Measurements from ENCODE around the gene DMRT1. TPM values are rescaled to one million over a fixed set of nuclear protein-coding genes. Genes with fewer than 3 reads are reported as not detected.
"Not testable (repeated sequence)": the region's sequence is repeated elsewhere in the genome, so short reads cannot be mapped to it uniquely, and the experiment has no call there.

Gene DMRT1
- polyA plus RNA-seq, 3 donors from 2014 or later = not detected

- H3K36me3 Mint-ChIP-seq = no peaks in the 10 kb centered on the region
- H3K9me3 Mint-ChIP-seq = peaks cover 0 to 3% (median 0%) of the 10 kb centered on the region in 6 donors
- peaks cover 25 to 36% of the 10 kb centered on the region in 2 donors for H3K4me1 Mint-ChIP-seq
- H3K27ac Mint-ChIP-seq = peak overlapping the region in 1 of 6 donors; percentile 68
- DNase-seq = no peak
- peaks cover 11 to 30% (median 16%) of the 10 kb centered on the region in 3 donors for H3K27me3 Mint-ChIP-seq (ENCODE audit: low read depth in 3 of 3)
- H3K4me3 Mint-ChIP-seq = peak overlapping the region in 1 of 5 donors; percentile 12
Observed at GRCh38 chr9:882416-882924, 41.0 kb downstream of the DMRT1 start.

GRCh38 chr9:883011-883410 lies 41.5 kb downstream of the DMRT1 start:
- Mint-ChIP-seq H3K27me3 (ENCODE audit: low read depth in 3 of 3) (peaks cover 11 to 28% (median 16%) of the 10 kb centered on the region in 3 donors), H3K9me3 (peaks cover 0 to 3% (median 0%) of the 10 kb centered on the region in 6 donors), H3K4me1 (peaks cover 25 to 36% of the 10 kb centered on the region in 2 donors), H3K36me3 (no peaks in the 10 kb centered on the region), H3K4me3 (no peak overlapping the region), H3K27ac (no peak overlapping the region)
- DNase-seq = no peak

DNA sequence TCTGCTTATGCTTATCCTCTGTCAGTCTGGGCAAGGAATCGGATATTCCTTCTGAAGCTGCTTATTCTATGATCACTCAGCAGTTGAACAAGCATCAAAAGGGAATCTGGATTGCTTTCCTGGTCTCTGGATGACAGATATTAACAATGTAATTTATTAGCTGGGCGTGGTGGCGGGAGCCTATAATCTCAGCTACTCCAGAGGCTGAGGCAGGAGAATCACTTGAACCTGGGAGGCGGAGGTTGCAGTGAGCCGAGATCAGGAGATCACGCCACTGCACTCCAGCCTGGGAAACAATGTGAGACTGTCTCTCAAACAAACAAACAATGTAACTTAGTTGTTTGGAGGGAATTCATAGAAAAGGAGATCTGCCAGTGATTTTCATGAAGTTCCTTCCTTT lies 45.4 kb downstream of the DMRT1 start:
- peaks cover 5 to 17% (median 15%) of the 10 kb centered on the region in 3 donors for H3K27me3 Mint-ChIP-seq (ENCODE audit: low read depth in 3 of 3)

DNA sequence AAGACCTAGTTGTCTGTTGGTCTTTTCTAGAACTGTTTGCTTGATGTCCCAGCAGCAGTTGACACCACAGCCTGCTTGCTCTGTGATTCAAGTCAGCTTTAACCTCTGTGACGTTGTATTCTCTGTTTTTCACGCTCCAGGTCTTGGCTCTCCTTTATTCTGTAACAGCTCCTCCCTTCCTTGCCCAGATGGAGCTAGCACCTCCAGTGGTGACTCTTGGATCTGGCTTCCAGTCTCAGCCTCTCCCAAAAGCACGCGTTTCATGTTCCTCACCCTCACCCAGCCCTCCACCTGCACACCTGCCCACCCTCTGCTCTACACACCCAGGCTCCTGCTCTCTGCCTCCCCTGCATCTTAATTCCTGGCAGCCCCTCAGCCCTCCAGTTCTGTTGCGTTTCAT lies 50.6 kb downstream of the DMRT1 start:
- peaks cover 9 to 10% of the 10 kb centered on the region in 2 donors for H3K4me1 Mint-ChIP-seq
- H3K27me3 Mint-ChIP-seq (ENCODE audit: low read depth in 3 of 3) = peaks cover 4 to 5% (median 4%) of the 10 kb centered on the region in 3 donors
- H3K4me3 Mint-ChIP-seq = no peak overlapping the region
- H3K27ac Mint-ChIP-seq = peak overlapping the region in 1 of 6 donors; percentile 0
- H3K9me3 Mint-ChIP-seq = no peaks in the 10 kb centered on the region
- DNase-seq = no peak
- no peaks in the 10 kb centered on the region for H3K36me3 Mint-ChIP-seq

More for the DNA sequence above, 45.4 kb downstream of the DMRT1 start:
- Mint-ChIP-seq H3K4me3 (no peak overlapping the region), H3K9me3 (peaks cover 0 to 2% (median 0%) of the 10 kb centered on the region in 6 donors), H3K4me1 (peaks cover under 1 to 7% of the 10 kb centered on the region in 2 donors), H3K27ac (no peak overlapping the region), H3K36me3 (no peaks in the 10 kb centered on the region)
- no peak for DNase-seq

GRCh38 chr9:893115-893514 lies 51.6 kb downstream of the DMRT1 start:
- H3K27ac Mint-ChIP-seq = no peak overlapping the region
- H3K27me3 Mint-ChIP-seq (ENCODE audit: low read depth in 3 of 3) = peaks cover 2 to 7% (median 3%) of the 10 kb centered on the region in 3 donors
- no peaks in the 10 kb centered on the region for H3K9me3 Mint-ChIP-seq
- H3K4me3 Mint-ChIP-seq = no peak overlapping the region
- DNase-seq = no peak
- peaks cover 9 to 10% of the 10 kb centered on the region in 2 donors for H3K4me1 Mint-ChIP-seq
- no peaks in the 10 kb centered on the region for H3K36me3 Mint-ChIP-seq

DNA sequence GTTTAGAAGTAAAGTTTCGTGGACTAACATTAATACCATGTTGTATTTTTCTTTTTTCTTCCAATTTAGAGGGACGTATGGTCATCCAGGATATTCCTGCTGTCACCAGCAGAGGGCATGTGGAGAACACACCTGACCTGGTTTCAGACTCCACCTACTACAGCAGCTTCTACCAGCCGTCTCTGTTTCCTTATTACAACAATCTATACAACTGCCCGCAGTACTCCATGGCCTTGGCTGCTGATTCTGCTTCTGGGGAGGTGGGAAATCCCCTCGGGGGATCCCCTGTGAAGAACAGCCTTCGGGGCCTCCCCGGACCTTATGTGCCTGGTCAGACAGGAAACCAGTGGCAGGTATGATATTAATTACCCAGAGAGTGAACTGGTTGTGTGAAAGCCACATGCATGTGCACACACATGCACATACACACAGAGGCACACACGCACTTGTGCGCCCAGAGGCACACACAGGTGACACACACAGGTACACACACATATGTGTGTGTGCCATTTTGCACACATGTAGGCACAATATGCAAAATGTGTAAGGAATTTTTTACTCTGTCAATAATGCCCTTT lies 52.4 kb downstream of the DMRT1 start:
- H3K9me3 Mint-ChIP-seq = no peaks in the 10 kb centered on the region
- H3K27me3 Mint-ChIP-seq (ENCODE audit: low read depth in 3 of 3) = peaks cover 7 to 8% (median 7%) of the 10 kb centered on the region in 3 donors
- peaks cover 9 to 10% of the 10 kb centered on the region in 2 donors for H3K4me1 Mint-ChIP-seq
- H3K4me3 Mint-ChIP-seq = peak overlapping the region in 3 of 5 donors; percentile 31 to 53 (median 46)
- H3K36me3 Mint-ChIP-seq = no peaks in the 10 kb centered on the region
- peak overlapping the region in 3 of 6 donors; percentile 41 to 83 (median 45) for H3K27ac Mint-ChIP-seq
- DNase-seq = peak; percentile 43 to 57 (median 49)

DNA sequence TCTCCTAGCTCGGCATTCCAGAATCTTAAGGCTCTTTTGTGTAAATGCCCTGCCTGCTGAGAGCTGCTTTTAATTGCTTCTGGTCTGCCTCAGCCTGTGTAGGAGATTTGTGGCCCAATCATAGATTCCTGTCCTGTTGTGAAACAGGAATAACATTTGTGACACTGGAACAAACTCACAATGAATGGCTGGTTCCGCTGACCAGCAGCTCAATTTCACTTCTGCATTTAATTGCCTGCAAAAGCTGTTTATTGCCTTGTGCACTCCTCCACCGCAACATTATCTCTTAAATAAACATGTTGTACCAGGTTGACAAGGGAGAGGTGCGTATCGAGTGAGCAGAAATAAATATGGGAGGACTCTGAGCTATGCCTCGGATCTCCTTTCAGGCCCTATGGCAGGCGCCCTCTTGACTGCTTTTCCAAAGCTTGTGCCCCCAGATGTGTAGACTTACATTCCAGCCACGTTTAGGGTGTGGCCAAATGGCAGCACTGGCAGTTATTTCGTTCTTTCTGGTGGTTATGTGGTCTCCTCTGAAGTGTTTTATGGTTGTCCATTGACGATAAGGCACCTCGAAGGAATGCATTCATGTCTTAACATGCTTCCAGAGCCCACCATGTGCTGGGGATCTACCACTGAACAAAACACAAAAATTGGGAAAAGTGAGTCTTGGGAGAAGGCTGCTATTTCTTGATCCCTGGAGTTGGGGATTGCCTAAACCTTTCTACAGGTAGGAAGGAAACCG lies 58.1 kb downstream of the DMRT1 start:
- Mint-ChIP-seq H3K4me3 (no peak overlapping the region), H3K4me1 (no peaks in the 10 kb centered on the region), H3K36me3 (no peaks in the 10 kb centered on the region), H3K27me3 (ENCODE audit: low read depth in 3 of 3) (peaks cover 5 to 16% (median 12%) of the 10 kb centered on the region in 3 donors), H3K27ac (no peak overlapping the region), H3K9me3 (no peaks in the 10 kb centered on the region)
- DNase-seq = no peak

- Mint-ChIP-seq H3K9me3 (no peaks in the 10 kb centered on the region), H3K4me1 (no peaks in the 10 kb centered on the region), H3K27me3 (ENCODE audit: low read depth in 3 of 3) (peaks cover 5 to 26% (median 11%) of the 10 kb centered on the region in 3 donors)
Observed at GRCh38 chr9:903886-904285, 62.4 kb downstream of the DMRT1 start.

GRCh38 chr9:905906-906305 lies 64.4 kb downstream of the DMRT1 start:
- Mint-ChIP-seq H3K36me3 (peaks cover 0 to 3% (median 0%) of the 10 kb centered on the region in 3 donors), H3K9me3 (no peaks in the 10 kb centered on the region), H3K4me3 (no peak overlapping the region), H3K27me3 (ENCODE audit: low read depth in 3 of 3) (peaks cover 5 to 31% (median 11%) of the 10 kb centered on the region in 3 donors), H3K27ac (no peak overlapping the region), H3K4me1 (no peaks in the 10 kb centered on the region)
- no peak for DNase-seq

More at GRCh38 chr9:903886-904285, 62.4 kb downstream of the DMRT1 start:
- H3K4me3 Mint-ChIP-seq = no peak overlapping the region
- H3K36me3 Mint-ChIP-seq = peaks cover 0 to 3% (median 0%) of the 10 kb centered on the region in 3 donors
- DNase-seq = no peak
- H3K27ac Mint-ChIP-seq = no peak overlapping the region

- H3K27ac Mint-ChIP-seq = no peak overlapping the region
- peaks cover 0 to 3% (median 0%) of the 10 kb centered on the region in 3 donors for H3K36me3 Mint-ChIP-seq
- H3K27me3 Mint-ChIP-seq (ENCODE audit: low read depth in 3 of 3) = peaks cover 2 to 27% (median 9%) of the 10 kb centered on the region in 3 donors
- no peaks in the 10 kb centered on the region for H3K4me1 Mint-ChIP-seq
- DNase-seq = no peak
- no peaks in the 10 kb centered on the region for H3K9me3 Mint-ChIP-seq
- H3K4me3 Mint-ChIP-seq = no peak overlapping the region
Observed at GRCh38 chr9:908536-909205, 67.2 kb downstream of the DMRT1 start.

DNA sequence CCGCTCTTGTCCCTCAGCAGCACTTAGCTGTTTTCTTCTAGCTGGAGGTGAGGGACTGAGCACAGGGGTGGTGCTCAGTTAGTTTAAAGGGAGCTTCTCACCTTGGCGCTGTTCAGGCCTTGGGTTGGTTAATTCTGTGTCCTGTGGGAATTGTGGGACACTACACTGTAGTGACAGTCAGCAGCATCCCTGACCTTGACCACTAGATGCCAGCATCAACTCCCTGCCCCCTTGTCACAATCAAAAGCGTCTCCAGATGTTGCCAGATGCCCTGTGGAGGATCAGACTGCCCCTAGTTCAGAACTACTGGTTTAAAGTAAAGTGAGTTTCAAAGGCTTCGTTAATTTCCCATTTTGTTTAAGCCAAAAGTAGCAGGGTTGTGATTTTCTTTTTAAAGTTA lies 69.5 kb downstream of the DMRT1 start:
- Mint-ChIP-seq H3K27me3 (ENCODE audit: low read depth in 3 of 3) (peaks cover 2 to 28% (median 5%) of the 10 kb centered on the region in 3 donors), H3K9me3 (no peaks in the 10 kb centered on the region), H3K27ac (no peak overlapping the region), H3K4me1 (no peaks in the 10 kb centered on the region), H3K4me3 (no peak overlapping the region), H3K36me3 (peaks cover 0 to 3% (median 0%) of the 10 kb centered on the region in 3 donors)
- DNase-seq = no peak

- Mint-ChIP-seq H3K27me3 (ENCODE audit: low read depth in 3 of 3) (peaks cover 2 to 21% (median 5%) of the 10 kb centered on the region in 3 donors), H3K9me3 (no peaks in the 10 kb centered on the region), H3K27ac (no peak overlapping the region), H3K4me1 (no peaks in the 10 kb centered on the region), H3K36me3 (peaks cover 0 to 3% (median 0%) of the 10 kb centered on the region in 3 donors), H3K4me3 (no peak overlapping the region)
- no peak for DNase-seq
Observed at GRCh38 chr9:912776-913175, 71.3 kb downstream of the DMRT1 start.

DNA sequence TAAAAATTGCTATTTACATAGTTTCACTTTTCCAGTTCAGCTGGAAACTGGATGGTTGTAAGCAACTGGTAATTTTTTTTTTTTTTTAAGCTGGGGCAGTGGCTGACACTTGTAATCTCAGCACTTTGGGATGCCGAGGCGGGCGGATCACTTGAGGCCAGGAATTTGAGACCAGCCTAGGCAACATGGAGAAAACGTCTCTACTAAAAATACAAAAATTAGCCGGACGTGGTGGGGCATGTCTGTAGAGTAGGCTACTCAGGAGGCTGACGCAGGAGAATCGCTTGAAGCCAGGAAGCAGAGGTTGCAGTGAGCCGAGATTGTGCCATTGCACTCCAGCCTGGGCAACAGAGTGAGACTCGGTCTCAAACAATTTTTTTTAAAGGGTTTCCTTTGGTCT lies 72.0 kb downstream of the DMRT1 start:
- not testable (repeated sequence) for H3K4me3 Mint-ChIP-seq, H3K36me3 Mint-ChIP-seq, H3K4me1 Mint-ChIP-seq, H3K9me3 Mint-ChIP-seq, DNase-seq, H3K27ac Mint-ChIP-seq
- H3K27me3 Mint-ChIP-seq (ENCODE audit: low read depth in 3 of 3) = peaks cover 0 to 15% (median 3%) of the 10 kb centered on the region in 3 donors

Measured in immature natural killer cell (primary cell).